WTC11 (cell line): Measurements from ENCODE around the gene MTOR. TPM values are rescaled to one million over a fixed set of nuclear protein-coding genes. Genes with fewer than 3 reads are reported as not detected.
"Not testable (repeated sequence)": the region's sequence is repeated elsewhere in the genome, so short reads cannot be mapped to it uniquely, and the experiment has no call there.

ENCODE experiments used
- ATAC-seq: fragments of 200-7000 bp; cut with Tn5 transposase; 2 replicates; pipeline ENCODE4 v1.10.0; 2021; ENCODE audit warnings: mild to moderate bottlenecking, moderate library complexity
- CTCF ChIA-PET: fragments of 300-600 bp; sonication (Branson Sonifier 250); formaldehyde crosslinking; loops from one replicate; lab custom pipeline; 2021; ENCODE audit warnings: antibody characterized with exemption; lab: Charles Lee
- POLR2A ChIA-PET: fragments of 350-600 bp; sonication (Branson Sonifier 250); formaldehyde crosslinking; loops from one replicate; lab custom pipeline; 2021; ENCODE audit warnings: antibody characterized with exemption; lab: Charles Lee
- DNase-seq: peaks from one replicate; pipeline ENCODE4 v3.0.0; 2021; ENCODE audit warnings: low spot score
- H3K27ac Mint-ChIP-seq: 2 replicates; pipeline ENCODE4 v1.8.0; 2021; ENCODE audit warnings: mixed read lengths
- H3K27me3 Mint-ChIP-seq: 2 replicates; pipeline ENCODE4 v1.8.0; 2021; ENCODE audit warnings: low read depth, mild to moderate bottlenecking, moderate library complexity, mixed read lengths
- H3K36me3 Mint-ChIP-seq: 2 replicates; pipeline ENCODE4 v1.8.0; 2021; ENCODE audit warnings: mixed read lengths
- H3K4me1 Mint-ChIP-seq: 2 replicates; pipeline ENCODE4 v1.8.0; 2022; ENCODE audit warnings: mixed read lengths
- H3K4me3 Mint-ChIP-seq: 2 replicates; pipeline ENCODE4 v1.8.0; 2021; ENCODE audit warnings: mild to moderate bottlenecking, moderate library complexity, mixed read lengths
- H3K9me3 Mint-ChIP-seq: 2 replicates; pipeline ENCODE4 v1.8.0; 2021; ENCODE audit warnings: mixed read lengths
- ARID4B ChIP-seq: sonication (generic); formaldehyde crosslinking; IDR thresholded peaks from 2 replicates; pipeline ENCODE4 v1.8.0; 2023; ENCODE audit warnings: missing genetic modification reagents, mild to moderate bottlenecking, borderline replicate concordance
- E2F5 ChIP-seq: sonication (generic); formaldehyde crosslinking; IDR thresholded peaks from 2 replicates; pipeline ENCODE4 v1.8.1; 2022; ENCODE audit warnings: mild to moderate bottlenecking, moderate library complexity, missing genetic modification reagents
- EMX1 ChIP-seq: fragments of 250-450 bp; sonication (Bioruptor Pico); IDR thresholded peaks from 2 replicates; pipeline ENCODE4 v1.8.0; 2021; ENCODE audit warnings: mild to moderate bottlenecking
- ESRRA ChIP-seq: sonication (generic); formaldehyde crosslinking; IDR thresholded peaks from 2 replicates; pipeline ENCODE4 v1.8.1; 2022; ENCODE audit warnings: mild to moderate bottlenecking, missing genetic modification reagents, borderline replicate concordance
- MYBL2 ChIP-seq: sonication (generic); formaldehyde crosslinking; IDR thresholded peaks from 2 replicates; pipeline ENCODE4 v1.8.1; 2023; ENCODE audit warnings: mild to moderate bottlenecking, moderate library complexity, missing genetic modification reagents
- OVOL2 ChIP-seq: fragments of 250-450 bp; sonication (Bioruptor Pico); IDR thresholded peaks from 2 replicates; pipeline ENCODE4 v1.9.0; 2021; ENCODE audit warnings: mild to moderate bottlenecking, borderline replicate concordance
- PRDM15 ChIP-seq: sonication (generic); formaldehyde crosslinking; IDR thresholded peaks from 2 replicates; pipeline ENCODE4 v1.8.0; 2022; ENCODE audit warnings: missing genetic modification reagents
- ZMAT4 ChIP-seq: fragments of 250-450 bp; sonication (Bioruptor Pico); IDR thresholded peaks from 2 replicates; pipeline ENCODE4 v1.9.0; 2021; ENCODE audit warnings: mild to moderate bottlenecking
- ZNF138 ChIP-seq: sonication (generic); formaldehyde crosslinking; conservative IDR thresholded peaks from 2 replicates; pipeline ENCODE4 v1.8.1; 2022; ENCODE audit warnings: mild to moderate bottlenecking, moderate library complexity, missing genetic modification reagents
- ZNF219 ChIP-seq: sonication (generic); formaldehyde crosslinking; IDR thresholded peaks from 2 replicates; pipeline ENCODE4 v1.8.0; 2023; ENCODE audit warnings: missing genetic modification reagents, mild to moderate bottlenecking, borderline replicate concordance
- total RNA-seq: library from RNA; stranded (reverse); gene quantifications from 3 replicates; pipeline ENCODE4 v1.2.3, GENCODE V29; 2021
- TF ChIP-seq, protein P1 (sequence below): sonication (generic); formaldehyde crosslinking; IDR thresholded peaks from 2 replicates; pipeline ENCODE4 v1.8.0; 2022; ENCODE audit warnings: mild to moderate bottlenecking, missing genetic modification reagents

The MTOR gene
- total RNA-seq, 1 experiment from 2014 or later: 65.0 TPM

DNA sequence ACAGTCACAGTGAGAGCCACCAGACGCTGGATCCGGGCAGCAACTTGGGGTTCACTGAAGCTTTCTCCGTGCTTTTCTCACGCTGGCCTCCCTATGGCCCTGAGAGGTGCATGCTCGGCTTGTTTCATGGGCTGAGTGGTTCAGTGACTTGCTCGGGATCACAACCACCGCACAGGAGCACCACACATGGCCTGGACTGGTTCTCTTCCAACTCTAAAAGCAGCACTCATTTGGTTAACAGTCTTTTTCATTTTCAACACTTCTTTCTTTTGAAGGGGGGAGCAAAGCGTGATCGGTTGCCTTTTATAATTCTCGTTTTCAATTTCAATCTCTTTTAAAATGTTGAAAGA, 36.8 kb upstream of the MTOR start:
- peak overlapping the region; percentile 98 for H3K27ac Mint-ChIP-seq
- H3K4me1 Mint-ChIP-seq: peaks cover 12% of the 10 kb centered on the region
- H3K4me3 Mint-ChIP-seq: no peak overlapping the region
- H3K27me3 Mint-ChIP-seq: no peaks in the 10 kb centered on the region; the same call in 1 of the 2 replicates
- ChIA-PET POLR2A (interaction anchor here (0.7 kb wide), 1 partner anchor 837 kb away, joined by 4 read pairs; no protein-coding TSS in a partner anchor), CTCF (interaction anchor here (0.7 kb wide), 1 partner anchor 65 kb away, joined by 3 read pairs; no protein-coding TSS in a partner anchor)
- peaks cover 13% of the 10 kb centered on the region for H3K36me3 Mint-ChIP-seq
- no peak for DNase-seq
- no peak for TF ChIP-seq ZMAT4 (CRISPR knock-in tag)
- TF ChIP-seq ESRRA (CRISPR knock-in tag): no peak
- TF ChIP-seq, protein P1, sequence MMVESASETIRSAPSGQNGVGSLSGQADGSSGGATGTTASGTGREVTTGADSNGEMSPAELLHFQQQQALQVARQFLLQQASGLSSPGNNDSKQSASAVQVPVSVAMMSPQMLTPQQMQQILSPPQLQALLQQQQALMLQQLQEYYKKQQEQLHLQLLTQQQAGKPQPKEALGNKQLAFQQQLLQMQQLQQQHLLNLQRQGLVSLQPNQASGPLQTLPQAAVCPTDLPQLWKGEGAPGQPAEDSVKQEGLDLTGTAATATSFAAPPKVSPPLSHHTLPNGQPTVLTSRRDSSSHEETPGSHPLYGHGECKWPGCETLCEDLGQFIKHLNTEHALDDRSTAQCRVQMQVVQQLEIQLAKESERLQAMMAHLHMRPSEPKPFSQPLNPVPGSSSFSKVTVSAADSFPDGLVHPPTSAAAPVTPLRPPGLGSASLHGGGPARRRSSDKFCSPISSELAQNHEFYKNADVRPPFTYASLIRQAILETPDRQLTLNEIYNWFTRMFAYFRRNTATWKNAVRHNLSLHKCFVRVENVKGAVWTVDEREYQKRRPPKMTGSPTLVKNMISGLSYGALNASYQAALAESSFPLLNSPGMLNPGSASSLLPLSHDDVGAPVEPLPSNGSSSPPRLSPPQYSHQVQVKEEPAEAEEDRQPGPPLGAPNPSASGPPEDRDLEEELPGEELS: no peak
- no peak for TF ChIP-seq ZNF219 (CRISPR knock-in tag)
- TF ChIP-seq ARID4B: no peak
- TF ChIP-seq, all 79 proteins: peak for 0
- ATAC-seq: peak; percentile 26
- no peaks in the 10 kb centered on the region for H3K9me3 Mint-ChIP-seq

DNA sequence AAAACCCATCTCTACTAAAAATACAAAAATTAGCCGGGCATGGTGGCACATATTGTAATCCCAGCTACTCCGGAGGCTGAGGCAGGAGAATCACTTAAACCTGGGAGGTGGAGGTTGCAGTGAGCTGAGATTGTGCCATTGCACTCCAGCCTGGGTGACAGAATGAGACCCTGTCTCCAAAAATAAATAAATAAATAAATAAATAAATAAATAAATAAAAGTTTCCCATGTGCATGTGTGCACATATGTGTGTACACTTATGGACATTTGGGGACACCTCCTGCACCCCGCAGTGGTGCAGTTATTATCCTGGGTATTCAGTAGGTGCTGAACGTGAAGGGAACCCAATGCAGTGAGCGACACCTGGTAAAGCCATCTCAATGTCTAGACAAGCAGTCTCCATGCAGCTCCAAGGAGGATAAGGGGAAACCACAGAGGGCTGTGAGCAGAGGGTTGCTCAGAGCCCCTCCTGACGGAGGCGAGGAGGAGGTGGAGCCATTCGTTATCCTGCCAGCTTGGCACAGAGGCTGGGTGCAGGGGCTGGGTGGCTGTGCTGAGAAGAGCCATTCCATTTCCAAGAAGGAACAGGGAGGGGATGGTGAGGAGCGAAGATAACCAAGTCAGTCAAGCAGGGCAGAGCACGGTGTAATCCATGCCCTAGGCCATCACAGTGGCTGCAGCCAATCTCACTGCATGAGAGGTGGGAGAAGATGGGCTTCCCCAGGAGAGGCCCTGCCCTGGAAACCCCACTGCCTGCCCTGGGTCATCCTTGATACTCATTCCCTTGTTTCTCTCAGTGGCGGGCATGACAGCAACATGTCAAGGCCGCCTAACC, 36.3 kb upstream of the MTOR start:
- POLR2A ChIA-PET: interaction anchor here (0.7 kb wide), 1 partner anchor 836 kb away, joined by 4 read pairs; no protein-coding TSS in a partner anchor
- H3K4me3 Mint-ChIP-seq: no peak overlapping the region

GRCh38 chr1:11297774-11298173, 35.4 kb upstream of the MTOR start:
- H3K27ac Mint-ChIP-seq, POLR2A ChIA-PET, ATAC-seq, DNase-seq, CTCF ChIA-PET, H3K27me3 Mint-ChIP-seq, H3K4me3 Mint-ChIP-seq, H3K9me3 Mint-ChIP-seq: not testable (repeated sequence)
- peaks cover 12% of the 10 kb centered on the region for H3K4me1 Mint-ChIP-seq
- peaks cover 13% of the 10 kb centered on the region for H3K36me3 Mint-ChIP-seq

More for the DNA sequence above, 36.3 kb upstream of the MTOR start:
- ATAC-seq: peak; percentile 55
- H3K9me3 Mint-ChIP-seq: no peaks in the 10 kb centered on the region
- H3K27ac Mint-ChIP-seq: peak overlapping the region; percentile 98
- no peaks in the 10 kb centered on the region; the same call in 1 of the 2 replicates for H3K27me3 Mint-ChIP-seq
- CTCF ChIA-PET: no interaction called here
- peaks cover 13% of the 10 kb centered on the region for H3K36me3 Mint-ChIP-seq
- no peak for DNase-seq
- TF ChIP-seq PRDM15 (CRISPR knock-in tag): no peak
- no peak for TF ChIP-seq MYBL2 (CRISPR knock-in tag)
- no peak for TF ChIP-seq OVOL2 (CRISPR knock-in tag)
- no peak for TF ChIP-seq ZNF138 (CRISPR knock-in tag)
- no peak for TF ChIP-seq E2F5 (CRISPR knock-in tag)
- no peak for TF ChIP-seq EMX1
- TF ChIP-seq, all 79 proteins: peak for 0
- H3K4me1 Mint-ChIP-seq: peaks cover 12% of the 10 kb centered on the region
